ENCODE results near the gene TMEFF2.

DNA sequence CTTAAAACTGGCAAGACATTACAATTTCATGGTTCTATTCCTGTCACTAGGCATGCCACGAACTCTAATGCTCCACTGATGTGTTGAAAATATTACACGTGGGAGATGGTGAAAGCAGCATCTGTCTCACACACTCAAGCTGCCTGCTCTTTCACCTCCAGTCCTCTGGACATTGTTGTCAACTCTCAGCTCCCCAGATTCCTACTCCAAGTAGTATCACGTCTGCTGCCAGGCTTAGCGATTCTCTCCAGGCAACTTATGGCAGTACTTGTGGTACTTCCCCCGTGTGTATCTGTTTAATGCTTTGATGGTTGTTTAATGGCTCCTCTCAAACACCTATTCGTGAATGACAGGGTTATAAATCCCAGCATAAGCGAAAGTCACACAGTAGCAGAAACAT is 103.8 kb downstream of the TMEFF2 start:
- TF ChIP-seq EP300 (IDR thresholded peaks at IDR 0.05) (no peak), POLR2AphosphoS5 (IDR thresholded peaks at IDR 0.05) (no peak), POLR2A (IDR thresholded peaks at IDR 0.05) (no peak)
- TF ChIP-seq, protein P1, sequence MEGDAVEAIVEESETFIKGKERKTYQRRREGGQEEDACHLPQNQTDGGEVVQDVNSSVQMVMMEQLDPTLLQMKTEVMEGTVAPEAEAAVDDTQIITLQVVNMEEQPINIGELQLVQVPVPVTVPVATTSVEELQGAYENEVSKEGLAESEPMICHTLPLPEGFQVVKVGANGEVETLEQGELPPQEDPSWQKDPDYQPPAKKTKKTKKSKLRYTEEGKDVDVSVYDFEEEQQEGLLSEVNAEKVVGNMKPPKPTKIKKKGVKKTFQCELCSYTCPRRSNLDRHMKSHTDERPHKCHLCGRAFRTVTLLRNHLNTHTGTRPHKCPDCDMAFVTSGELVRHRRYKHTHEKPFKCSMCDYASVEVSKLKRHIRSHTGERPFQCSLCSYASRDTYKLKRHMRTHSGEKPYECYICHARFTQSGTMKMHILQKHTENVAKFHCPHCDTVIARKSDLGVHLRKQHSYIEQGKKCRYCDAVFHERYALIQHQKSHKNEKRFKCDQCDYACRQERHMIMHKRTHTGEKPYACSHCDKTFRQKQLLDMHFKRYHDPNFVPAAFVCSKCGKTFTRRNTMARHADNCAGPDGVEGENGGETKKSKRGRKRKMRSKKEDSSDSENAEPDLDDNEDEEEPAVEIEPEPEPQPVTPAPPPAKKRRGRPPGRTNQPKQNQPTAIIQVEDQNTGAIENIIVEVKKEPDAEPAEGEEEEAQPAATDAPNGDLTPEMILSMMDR (IDR thresholded peaks at IDR 0.05) = no peak

Data from upper lobe of left lung (tissue), 4 donors.